ENCODE measurements around the gene VASN.
"Not testable (repeated sequence)": the region's sequence is repeated elsewhere in the genome, so short reads cannot be mapped to it uniquely, and the experiment has no call there.

VASN gene

GRCh38 chr16:4371357-4372000 lies at the start of gene VASN:
Gene VASN, plus strand, starts transcription at chr16:4371848. Its CDS starts 9,030 bp downstream, at chr16:4380878.
- peak; percentile 89 for DNase-seq

DNA sequence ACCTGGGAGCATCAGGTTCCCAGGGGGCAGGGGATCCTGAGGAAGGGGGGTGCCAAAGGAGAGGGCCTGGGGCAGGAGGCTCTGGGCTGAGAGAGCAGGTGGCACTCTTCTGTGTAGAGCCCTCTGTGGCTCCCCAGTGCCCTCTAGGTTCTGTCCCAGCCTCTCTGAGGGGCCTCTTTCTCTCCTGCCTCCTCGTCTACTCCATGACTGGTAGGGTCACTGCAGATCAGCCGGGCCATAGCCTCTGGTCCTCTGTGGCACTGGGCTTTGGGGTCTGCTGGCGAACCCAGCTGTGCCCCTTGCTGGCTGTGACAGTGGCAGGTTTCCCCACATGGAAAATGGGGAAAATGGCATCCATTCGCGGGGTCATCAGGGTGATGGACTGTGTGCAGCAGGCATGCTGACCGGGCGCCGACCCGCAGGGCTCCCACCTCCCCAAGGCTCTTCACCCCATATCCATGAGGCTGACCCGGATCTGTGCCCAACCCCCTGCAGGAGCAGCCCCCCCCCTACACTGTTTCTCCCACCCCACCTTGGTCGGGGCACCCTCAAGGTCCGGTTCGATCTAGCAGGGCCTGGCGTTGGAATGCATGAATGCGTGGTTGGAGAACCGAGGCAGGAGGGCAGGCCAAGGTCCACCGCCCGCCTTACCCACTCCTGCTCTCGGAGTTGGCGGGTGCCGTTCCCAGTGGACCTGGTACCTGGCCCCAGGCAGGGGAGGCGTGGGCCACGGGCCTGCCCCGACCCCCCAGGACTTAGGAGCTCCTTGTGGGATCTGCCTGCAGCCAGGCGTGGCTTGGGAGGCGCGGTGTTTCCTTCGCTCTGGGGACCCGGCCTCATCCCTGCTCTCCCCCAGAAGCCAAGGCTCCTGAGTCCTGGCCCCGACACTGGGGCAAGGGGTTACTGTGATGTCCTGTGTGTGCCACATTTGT lies 49.3 kb upstream of the VASN start:
- DNase-seq = no peak

GRCh38 chr16:4323071-4323844 lies 48.4 kb upstream of the VASN start:
- no peak for DNase-seq

DNA sequence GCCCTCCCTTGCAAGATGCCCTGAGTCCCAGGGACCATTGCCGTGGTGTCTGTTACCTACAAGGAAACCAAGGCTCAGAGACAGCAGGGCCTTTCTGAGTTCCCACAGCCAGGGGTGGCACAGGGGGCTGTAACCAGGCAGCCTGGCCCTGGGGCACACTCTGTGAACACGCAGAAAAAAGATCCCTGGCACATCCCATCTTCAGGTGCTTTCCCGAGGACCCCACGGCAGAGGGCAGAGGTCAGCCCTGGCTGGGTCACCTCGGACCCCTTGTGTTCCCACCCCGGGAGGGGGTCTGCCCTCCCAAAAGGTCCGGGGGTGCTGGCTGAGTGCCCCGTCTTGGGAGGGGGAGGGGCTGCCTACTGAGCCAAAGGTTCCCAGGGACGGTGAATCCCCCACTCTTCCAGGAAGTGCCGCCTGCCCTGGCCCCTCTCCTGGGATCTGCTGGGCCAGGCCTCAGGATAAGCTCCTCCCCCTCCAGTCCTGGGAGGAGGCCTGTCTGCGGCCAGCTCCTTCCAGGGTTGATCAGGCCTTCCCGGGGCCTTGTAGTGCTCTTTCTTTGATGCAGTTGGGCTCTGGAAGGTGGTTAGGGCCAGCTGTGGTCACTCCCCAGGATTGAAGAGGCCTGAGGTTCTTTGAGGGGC lies 47.7 kb upstream of the VASN start:
- peak; percentile 79 for DNase-seq

DNA sequence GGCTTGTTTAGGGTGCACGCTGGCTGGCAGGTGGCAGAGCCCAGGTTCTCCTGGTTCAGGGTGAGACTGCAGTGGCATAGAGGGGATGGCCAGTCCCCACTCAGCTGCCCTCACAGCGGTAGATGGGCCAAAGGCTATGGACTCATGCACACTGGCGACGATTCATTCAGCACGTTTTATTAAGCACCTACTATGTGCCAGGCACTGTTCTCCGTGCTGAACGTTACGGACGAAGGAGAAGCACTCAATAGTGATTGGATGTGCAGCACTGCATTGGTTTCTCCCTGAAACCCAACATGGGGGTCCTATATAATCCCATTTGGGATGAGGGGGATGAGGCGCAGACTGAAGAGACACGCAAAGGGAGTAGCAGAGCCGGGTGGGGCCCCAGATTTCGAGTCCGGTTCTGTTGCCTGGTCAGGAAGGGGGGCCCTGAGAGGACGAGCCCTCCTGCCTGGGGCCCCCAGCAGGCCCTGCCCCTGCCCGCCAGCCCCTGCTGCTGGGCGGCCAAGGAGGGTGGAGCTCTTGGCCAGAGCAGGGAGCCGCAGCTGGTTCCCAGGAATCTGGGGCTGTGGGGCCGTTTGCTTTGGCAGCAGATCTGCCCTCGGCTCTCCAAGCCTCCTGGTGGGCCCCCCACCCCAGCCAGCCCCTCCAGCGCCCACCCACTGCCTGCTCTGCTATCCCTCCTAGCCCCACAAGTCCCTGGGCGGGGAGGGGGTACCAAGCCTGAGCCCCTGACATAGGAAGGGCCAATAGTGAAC lies 47.0 kb upstream of the VASN start:
- DNase-seq = peak; percentile 83

DNA sequence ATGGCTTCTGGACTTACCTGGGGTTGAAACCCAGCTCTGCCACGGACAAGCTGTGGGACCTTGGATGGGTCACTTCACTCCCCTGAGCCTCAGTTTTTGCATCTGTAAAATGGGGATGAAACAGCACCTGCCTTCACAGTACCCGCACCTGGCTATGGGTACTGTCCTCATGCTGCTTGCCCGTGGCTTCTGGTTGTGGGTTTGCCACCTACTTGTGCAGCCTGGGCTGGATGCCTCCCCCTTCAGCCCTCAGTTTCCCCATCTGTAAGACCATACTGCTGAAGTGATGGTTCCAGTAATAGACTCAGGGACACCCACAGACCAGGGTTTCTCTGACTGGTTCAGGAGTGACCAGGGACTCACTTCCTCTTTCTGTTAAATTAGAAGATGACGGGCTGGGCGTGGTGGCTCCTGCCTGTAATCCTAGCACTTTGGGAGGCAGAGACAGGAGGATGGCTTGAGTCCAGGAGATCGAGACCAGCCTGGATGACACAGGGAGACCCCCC lies 46.3 kb upstream of the VASN start:
- DNase-seq = no peak

GRCh38 chr16:4327386-4328045 lies 44.1 kb upstream of the VASN start:
- DNase-seq = no peak

- DNase-seq = peak; percentile 86
Observed at GRCh38 chr16:4328046-4328781, 43.4 kb upstream of the VASN start.

DNA sequence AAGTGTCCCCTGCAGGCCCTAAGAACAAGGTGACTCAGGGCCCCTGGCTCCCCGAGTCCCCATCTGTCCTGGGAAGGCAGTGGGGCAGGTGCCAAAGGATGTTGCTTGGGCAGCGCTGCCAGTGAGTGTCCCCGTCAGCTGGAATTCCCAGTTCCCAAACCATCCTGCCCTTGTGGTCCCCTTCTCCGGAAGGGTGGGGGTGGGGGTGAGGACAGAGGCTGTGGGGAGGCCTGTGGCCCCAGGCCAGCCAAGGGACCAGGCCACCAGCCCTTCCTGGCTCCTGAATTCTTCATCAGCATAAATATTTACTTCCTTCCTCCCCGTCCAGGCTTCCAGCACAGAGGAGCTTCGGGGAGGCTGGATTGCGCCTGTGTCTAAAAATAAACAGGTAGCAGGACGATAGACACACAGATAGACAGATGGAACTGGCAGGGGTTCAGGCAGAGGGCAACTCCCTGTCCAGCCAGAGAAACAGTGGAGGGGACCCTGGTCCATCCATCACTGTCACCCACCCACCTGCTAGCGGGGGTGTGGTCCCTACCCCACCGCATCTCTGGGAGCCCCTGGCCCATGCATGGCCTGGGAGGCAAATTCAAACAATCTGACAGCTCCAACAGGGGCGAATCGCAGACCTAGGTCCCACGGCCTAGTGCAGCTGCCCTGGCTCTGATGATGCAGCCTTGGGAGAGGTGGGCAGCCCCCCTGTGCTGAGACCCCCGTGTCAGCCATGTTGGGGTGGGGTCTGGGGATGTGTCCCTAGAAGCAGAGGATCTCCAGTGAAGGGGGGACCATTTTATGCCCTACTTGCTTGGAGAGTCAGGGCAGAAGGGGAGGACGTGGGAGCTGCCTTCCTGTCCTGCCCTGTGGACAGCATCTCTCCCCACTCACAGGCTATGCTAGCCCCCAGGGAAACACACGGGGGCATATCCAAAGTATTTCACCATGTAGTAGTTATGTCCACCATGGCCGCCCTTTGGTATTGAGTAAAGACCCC lies 42.6 kb upstream of the VASN start:
- DNase-seq = no peak

DNA sequence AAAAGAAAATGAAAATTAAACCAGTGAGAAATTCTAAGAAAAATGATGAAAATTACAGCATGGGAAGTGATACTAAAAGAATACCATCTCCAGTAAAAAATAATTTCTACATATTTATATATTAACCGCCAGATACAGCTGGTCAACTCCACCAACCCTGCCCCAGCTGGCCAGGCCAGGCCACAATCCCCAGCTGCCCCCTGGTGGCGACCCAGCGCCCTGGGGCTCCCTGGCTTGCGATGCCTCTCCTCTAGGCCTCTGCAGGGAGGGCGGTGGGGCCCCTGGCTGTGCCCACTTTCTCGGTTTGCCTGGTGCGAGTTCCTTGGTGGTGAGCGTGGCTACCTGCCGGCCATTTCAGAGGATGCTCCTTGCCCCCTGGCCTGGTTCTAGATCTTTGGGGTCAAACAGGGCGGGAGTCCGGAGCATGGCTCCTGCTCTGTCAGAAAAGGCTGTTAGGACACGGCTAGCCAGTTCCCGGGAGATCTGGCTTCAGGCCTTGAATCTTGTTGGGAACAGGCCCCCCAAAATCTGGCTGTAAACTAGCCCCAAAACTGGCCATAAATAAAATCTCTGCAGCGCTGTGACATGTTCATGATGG lies 41.3 kb upstream of the VASN start:
- peak; percentile 79 for DNase-seq

DNA sequence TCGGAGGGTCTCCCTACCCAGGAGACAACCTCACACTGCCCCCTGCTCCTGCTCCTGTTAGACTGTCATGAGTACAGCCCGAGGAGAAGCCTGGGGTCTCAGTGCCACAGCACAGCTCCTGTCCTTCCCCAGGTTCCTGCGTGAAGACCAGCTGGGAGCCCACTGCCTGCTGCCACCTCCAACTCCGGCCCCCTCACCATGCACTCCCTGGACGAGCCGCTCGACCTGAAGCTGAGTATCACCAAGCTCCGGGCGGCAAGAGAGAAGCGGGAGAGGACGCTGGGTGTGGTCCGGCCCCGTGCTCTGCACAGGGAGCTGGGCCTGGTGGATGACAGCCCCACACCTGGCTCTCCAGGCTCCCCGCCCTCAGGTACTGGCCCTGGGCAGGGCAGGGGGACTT lies 39.6 kb upstream of the VASN start:
- DNase-seq = no peak

DNA sequence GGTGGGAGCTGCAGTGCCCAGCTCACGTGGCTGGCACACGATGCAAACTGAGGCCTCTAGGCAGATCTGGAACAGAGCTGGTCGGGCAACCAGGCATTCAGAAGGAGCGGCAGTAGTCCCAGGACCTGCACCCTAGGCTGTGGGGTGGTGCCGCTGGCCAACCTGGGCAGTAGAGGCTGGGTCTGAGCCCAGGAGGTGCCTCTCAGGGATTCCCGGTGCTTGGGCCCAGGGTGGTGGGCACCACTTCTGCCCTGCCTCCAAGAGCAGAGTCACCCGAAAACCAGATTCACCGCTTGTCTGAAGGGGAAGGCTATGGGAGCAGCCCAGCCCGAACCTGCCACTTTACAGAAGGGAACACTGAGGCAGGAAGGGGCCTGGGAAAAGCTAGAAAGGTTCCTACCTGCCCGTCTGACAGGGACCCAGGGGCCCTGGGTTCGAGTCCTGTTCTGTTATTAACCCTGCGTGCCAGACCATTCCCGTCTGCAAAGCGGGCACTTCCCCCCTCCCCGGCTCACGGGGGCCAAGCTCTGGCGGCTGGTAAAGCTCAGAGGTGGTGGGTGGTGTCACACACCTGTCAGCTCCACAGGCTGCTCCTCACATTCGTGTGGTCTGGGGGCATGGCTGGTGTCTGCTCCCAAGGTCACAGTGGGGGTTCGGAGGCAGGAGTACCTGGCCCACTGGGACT lies 38.9 kb upstream of the VASN start:
- DNase-seq = no peak

DNA sequence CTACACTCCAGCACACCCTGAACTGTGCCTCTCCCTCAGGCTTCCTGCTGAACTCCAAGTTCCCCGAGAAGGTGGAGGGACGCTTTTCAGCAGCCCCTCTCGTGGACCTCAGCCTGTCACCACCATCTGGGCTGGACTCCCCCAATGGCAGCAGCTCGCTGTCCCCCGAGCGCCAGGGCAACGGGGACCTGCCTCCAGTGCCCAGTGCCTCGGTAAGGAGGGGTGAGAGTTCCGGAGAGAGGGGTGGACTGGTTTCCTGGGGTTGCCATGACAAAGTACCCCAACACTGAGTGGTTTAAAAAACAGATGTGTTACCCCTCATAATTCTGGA lies 38.4 kb upstream of the VASN start:
- no peak for DNase-seq

- DNase-seq = not testable (repeated sequence)
Observed at GRCh38 chr16:4333714-4334113, 37.9 kb upstream of the VASN start.

GRCh38 chr16:4334724-4335495 lies 36.7 kb upstream of the VASN start:
- DNase-seq = no peak

- no peak for DNase-seq
Observed at GRCh38 chr16:4336701-4337539, 34.7 kb upstream of the VASN start.

Measured in left hindlimb (tissue), 1 donor.